ENCODE results near the gene GMCL2.
"Not testable (repeated sequence)": the region's sequence is repeated elsewhere in the genome, so short reads cannot be mapped to it uniquely, and the experiment has no call there.

GMCL2 gene, protein sequence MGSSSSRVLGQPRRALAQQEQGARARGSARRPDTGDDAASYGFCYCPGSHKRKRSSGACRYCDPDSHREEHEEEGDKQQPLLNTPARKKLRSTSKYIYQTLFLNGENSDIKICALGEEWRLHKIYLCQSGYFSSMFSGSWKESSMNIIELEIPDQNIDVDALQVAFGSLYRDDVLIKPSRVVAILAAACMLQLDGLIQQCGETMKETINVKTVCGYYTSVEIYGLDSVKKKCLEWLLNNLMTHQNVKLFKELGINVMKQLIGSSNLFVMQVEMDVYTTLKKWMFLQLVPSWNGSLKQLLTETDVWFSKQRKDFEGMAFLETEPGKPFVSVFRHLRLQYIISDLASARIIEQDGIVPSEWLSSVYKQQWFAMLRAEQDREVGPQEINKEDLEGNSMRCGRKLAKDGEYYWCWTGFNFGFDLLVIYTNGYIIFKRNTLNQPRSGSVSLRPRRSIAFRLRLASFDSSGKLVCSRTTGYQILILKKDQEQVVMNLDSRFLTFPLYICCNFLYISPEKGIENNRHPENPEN

DNA sequence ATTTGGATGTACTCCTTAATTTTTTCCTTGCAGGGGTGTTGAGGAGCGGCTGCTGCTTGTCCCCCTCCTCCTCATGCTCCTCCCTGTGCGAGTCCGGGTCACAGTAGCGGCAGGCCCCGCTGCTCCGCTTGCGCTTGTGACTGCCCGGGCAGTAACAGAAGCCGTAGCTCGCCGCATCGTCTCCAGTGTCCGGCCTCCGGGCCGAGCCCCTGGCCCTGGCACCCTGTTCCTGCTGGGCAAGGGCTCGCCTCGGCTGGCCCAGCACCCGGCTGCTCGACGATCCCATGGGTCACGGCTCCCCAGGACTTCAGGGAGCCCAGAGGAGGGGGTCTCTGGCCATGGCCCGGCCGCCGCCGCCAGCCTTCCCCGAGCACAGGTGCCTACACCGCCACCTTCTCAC is at the start of gene GMCL2:
TSS of gene GMCL2 (minus strand) at position 358 of the 400 bp plus-strand sequence. CDS start at position 286, 72 bp downstream.
- no peak for FAIRE-seq

- no peak for FAIRE-seq
Observed at GRCh38 chr5:178236679-178237078, 49.5 kb upstream of the GMCL2 start.

GRCh38 chr5:178236126-178236525 is 49.0 kb upstream of the GMCL2 start:
- no peak for FAIRE-seq

GRCh38 chr5:178235588-178235974 is 48.4 kb upstream of the GMCL2 start:
- FAIRE-seq: no peak

DNA sequence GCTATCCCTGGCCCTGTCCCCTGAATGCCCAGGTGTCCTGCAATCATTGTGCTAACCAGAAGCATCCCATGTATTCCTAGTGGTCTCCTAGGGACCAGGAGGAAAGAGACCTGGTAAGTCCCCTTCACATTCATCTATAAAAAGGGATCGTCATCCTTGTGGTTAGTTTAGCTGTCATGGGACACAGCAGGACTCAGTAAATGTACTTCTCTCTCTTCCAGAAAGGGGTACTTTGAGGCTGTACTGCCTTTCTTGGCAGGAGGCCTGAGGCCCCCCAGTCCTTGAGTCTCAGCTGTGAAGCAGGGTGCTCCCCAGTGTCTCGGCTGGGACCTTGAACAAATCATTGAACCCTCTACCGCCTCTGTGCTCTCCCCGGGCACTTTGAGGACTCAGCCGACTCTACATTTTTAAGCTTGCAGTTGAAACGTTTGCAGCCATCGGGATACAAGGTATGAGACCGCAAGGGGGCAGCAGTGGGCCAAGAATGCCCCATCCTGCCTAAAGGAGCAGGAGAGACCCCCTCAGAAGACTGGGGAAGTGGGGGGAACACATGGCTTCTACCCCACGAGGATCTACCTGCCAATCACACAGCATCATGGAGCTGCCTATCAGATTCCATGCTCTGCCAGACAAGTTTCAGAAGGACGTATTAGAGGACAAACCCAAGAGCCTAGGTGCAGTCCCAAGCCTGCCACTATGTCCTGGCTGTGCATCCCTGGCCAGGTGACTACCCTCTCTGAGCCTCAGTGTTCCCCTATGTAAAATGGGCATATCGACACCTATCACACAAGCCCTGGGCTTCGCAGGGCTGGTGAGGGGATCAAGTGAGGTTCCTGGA is 47.8 kb upstream of the GMCL2 start:
- FAIRE-seq: no peak

- FAIRE-seq: no peak
Observed at GRCh38 chr5:178234121-178234749, 47.1 kb upstream of the GMCL2 start.

DNA sequence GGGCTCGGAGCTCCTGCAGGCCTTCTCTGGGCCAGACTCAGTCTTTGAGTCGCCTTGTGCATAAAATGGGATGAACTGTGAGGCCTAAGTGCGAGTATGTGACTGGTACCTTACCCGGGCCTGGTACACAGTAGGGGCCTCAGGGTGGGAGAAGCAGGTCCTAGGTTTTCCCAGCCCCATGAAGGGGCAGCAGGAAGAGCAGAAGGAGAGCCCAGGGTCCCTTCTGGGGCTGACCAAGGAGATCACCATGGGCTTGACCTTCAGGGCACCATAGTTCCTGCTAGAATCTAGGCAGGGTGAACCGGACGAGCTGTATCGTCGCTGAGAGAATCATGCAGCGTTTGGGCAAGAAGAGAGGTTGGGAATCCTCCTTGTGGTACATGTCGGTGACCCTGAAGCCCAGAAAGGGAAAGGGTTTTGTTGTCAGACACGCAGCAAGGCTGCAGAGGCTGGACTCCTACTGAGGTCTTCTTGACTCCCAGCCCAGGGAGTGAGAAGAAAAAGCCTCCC is 45.8 kb upstream of the GMCL2 start:
- no peak for FAIRE-seq

- FAIRE-seq: no peak
Observed at GRCh38 chr5:178232124-178232919, 45.2 kb upstream of the GMCL2 start, which contains the start of gene PHYKPL. Gene PHYKPL (minus strand): TSS chr5:178232802. CDS start chr5:178232550, 252 bp downstream.

- FAIRE-seq: no peak
Observed at GRCh38 chr5:178231539-178232123, 44.5 kb upstream of the GMCL2 start.

- no peak for FAIRE-seq
Observed at GRCh38 chr5:178230879-178231538, 43.8 kb upstream of the GMCL2 start.

DNA sequence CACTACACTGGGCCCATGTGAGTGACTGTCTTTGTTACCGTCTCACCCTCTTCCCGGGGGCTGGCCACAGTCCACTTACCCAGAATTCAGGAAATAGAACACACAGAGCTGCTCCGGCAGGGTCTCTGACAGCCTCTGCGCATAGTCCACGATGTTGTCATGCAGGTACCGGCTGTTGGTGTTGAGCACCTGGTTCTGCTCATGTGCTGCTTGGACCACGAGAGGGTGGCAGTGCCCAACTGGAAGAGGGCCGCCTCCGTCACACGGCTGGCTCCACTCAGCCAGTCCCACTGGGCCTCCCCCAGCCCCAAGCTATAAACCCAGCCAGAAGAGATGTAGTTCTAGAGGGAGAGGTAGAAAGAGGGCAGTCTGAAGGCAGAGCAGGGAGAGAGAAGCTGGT is 42.7 kb upstream of the GMCL2 start:
- no peak for FAIRE-seq

GRCh38 chr5:178229111-178229510 is 41.9 kb upstream of the GMCL2 start:
- not testable (repeated sequence) for FAIRE-seq

DNA sequence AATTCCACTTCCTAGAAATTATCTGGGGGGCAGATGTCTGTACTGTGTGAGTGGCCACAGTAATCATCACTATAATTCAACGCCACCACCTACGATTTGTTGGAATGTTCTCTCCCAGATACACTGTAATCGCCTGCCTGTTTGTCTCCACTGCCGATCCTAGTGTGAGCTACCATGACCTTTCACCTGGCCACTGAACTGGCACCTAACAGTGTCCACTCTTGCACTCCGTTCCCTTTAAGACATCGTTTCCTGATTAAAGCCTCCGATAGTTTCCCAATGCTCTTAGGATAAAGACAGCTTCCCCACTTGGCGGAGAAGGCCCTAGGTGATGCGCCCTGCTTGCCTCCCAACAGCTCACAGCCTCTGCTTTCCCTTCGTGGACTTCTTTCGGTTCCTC is 41.4 kb upstream of the GMCL2 start:
- no peak for FAIRE-seq

GRCh38 chr5:178227929-178228328 is 40.8 kb upstream of the GMCL2 start:
- FAIRE-seq: no peak

DNA sequence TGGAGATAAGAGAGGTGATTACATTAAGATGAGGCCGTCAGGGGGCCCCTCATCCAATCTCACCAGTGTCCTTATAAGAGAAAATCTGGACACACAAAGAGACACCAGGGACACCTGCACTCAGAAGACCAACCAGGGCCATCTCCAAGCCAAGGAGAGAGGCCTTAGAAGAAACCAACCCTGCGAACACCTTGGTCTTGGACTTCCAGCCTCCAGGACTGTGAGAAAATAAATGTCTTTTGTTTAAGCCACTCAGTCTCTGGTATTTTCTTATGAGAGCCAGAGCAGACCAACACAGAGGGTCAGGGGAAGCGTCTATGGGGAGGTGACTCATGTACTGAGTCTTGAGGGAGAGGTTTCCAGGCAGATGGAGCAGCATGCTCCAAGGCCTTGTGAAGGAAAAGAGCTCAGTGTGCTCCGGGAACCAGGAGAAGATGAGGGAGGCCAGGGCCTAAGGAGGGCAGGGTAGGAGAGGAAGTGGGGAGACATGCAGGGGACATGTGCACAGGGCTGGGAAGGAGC is 40.0 kb upstream of the GMCL2 start:
- FAIRE-seq: no peak

DNA sequence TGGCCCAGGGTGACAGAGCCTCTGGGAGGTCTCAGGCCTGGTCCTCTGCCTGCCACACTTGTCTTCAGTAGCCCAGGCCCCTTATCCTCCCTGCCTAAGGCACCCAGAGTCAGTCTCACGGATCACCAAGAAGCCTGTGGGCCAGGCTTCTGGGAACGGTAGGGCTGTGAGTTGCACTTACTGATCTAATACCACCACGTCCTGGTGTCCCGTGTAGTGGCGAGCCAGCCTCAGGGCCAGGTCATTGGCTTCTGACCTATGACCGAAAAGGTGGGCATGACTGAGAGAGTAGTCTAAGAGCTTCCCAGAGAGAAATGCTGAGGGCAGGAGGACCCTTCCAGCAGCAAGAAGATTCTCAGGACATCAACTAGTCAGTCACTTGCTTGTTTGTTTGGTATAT is 38.0 kb upstream of the GMCL2 start:
- FAIRE-seq: no peak

DNA sequence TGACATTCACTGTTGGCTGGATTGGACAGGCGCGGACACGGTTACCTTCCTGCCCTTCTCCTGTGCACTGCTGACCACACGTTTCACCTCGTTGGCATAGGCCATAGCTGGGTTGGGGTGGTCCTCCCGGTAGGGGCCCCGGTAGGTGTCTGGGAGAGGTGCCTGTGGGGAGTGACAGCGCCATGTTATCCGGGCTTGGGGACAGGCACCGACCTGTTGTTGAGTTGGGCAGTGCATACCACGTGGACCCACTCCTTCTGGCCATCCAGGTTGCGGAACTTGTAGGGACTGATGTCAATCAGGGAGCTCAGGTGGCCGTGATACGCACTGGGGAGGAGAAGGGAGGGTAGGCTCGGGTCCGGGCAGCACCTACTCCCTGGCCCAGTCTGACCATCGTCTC is 37.2 kb upstream of the GMCL2 start:
- FAIRE-seq: no peak

GRCh38 chr5:178223828-178224335 is 36.7 kb upstream of the GMCL2 start:
- FAIRE-seq: no peak

DNA sequence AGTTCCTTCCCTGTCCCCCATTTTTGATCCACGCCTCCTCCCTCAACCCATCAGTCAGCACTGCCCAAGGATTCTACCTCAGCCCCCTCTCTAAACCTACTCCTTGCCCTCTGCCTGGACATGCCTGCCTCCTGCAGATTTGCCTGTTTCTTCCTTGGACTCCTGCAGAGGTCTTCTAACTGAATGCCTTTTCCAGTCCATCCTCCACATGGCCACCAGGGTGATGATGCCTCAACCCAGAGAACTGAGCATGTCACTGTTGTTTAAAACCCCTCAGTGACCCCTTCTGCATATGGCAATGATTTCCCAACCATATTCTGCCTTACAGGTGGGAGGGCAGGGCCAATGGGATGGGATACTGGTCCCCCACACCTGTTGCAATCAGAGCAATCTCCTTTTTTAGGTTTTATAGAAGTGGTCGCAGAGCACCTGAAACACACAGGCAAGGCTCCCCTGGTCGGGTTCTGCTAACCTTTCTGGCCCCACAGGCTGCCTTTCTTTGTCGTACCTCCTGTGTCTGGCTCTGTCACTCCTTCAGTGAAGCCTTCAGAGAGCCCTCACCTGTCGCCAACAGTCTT is 36.1 kb upstream of the GMCL2 start:
- FAIRE-seq: no peak

DNA sequence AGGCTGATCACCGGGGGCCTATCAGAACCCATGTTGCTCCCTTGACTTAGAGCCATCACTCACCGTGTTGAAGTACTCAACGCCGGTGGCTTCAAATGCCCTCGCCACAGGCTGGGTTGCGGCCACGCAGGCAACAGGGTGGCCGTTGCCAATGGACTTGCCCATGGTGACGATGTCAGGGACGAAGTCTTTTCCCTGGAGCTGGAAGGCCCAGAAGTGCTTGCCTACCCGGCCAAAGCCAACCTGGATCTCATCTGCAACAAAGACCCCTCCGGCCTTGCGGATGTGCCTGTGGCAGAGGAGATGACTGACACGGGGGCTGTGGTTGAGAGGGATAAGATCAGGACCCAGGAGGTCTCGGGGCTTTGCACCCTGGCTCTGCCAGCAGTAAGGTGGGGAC is 35.1 kb upstream of the GMCL2 start:
- no peak for FAIRE-seq
